H1 (cell line): ENCODE data around the gene MMADHC.

Experiments used
- CEBPB ChIP-seq: IDR thresholded peaks from 2 replicates; pipeline ENCODE4 v1.6.1; 2012; ENCODE audit warnings: low read depth, low read length
- EZH2 ChIP-seq: fragments of 200-600 bp; sonication (generic); IDR thresholded peaks from 2 replicates; pipeline ENCODE4 v1.7.1; 2012; ENCODE audit warnings: low read depth, mild to moderate bottlenecking, moderate library complexity, low read length, inconsistent platforms; ENCODE audit not compliant: severe bottlenecking
- POLR2A ChIP-seq, 2 experiments: IDR thresholded peaks; 1 replicate in 1 of 2; 2 replicates in 1 of 2; pipeline ENCODE4 v1.6.1; 2011; ENCODE audit warnings: low read depth in 2 of 2, low read length in 2 of 2, mild to moderate bottlenecking in 2 of 2; ENCODE audit errors: control extremely low read depth in 1 of 2
- POLR2AphosphoS5 ChIP-seq: IDR thresholded peaks from 2 replicates; pipeline ENCODE4 v1.6.1; 2011; ENCODE audit warnings: low read depth, low read length
- SP1 ChIP-seq: IDR thresholded peaks from 2 replicates; pipeline ENCODE4 v1.6.1; 2011; ENCODE audit warnings: low read depth, low read length

DNA sequence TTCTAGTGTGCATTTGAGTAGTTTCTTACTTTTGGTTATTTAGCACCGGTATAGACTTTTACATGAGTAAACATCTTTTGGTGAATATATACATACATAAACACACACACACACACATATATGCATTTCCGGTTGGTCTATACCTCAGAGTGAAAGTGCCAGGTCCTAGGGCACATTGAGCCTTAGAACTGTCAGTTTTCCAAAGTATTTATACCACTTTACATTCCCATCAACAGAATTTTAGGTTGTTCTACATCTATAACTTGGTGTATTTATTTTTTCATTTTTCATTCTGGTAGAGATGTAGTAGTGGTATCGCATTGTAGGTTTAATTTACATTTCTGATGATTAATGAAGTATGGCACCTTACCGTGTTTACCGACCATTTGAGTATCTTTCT is 22.6 kb downstream of the MMADHC start:
- TF ChIP-seq POLR2A (IDR thresholded peaks at IDR 0.05; ENCODE audit: control extremely low read depth in 1 of 2, low read depth in 2 of 2, low read length in 2 of 2) = no peak
- no peak for TF ChIP-seq POLR2AphosphoS5
- no peak for TF ChIP-seq SP1
- TF ChIP-seq EZH2 = no peak
- TF ChIP-seq CEBPB = no peak
